Hematopoietic multipotent progenitor cell treated with erythropoietin and hydrocortisone succinate and interleukin-3 and kit ligand, for 8 days (in vitro differentiated cells): ENCODE measurements around the gene CLEC6A.
"Not testable (repeated sequence)": the region's sequence is repeated elsewhere in the genome, so short reads cannot be mapped to it uniquely, and the experiment has no call there.

ENCODE experiments used
- DNase-seq: peaks from one replicate; pipeline ENCODE4 v3.0.0-alpha.2; 2015

CLEC6A gene

DNA sequence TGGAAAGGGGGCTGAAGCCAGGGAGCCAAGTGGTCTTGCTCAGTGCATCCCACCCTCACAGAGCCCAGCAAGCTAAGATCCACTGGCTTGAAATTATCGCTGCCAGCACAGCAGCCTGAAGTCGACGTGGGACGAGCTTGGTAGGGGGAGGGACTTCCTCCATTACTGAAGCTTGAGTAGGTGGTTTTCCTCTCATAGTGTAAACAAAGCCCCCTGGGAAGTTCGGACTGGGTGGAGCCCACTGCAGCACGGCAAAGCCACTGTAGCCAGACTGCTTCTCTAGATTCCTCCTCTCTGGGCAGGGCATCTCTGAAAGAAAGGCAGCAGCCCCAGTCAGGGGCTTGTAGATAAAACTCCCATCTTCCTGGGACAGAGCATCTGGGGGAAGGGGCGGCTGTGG is 40.3 kb downstream of the CLEC6A start:
- not testable (repeated sequence) for DNase-seq

DNA sequence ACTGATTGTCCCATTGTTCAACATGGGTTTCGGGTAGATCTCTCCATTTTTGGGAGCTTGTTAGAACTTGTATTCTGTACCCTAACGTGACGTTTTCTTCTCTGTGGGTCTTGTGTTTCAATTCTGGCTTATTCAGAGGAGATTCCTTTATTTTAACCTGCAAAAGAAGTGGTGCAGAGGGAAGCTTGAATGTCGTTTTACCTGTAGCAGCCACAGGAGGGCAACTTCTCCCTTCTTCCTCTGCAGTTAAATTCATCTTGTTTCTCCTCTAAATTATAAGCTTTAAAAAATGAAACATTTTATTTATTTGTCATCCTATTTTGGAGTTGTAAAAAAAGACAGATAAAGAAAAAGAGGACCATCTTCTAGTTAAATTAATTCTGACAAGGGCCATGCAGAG is 43.9 kb downstream of the CLEC6A start:
- DNase-seq: no peak

DNA sequence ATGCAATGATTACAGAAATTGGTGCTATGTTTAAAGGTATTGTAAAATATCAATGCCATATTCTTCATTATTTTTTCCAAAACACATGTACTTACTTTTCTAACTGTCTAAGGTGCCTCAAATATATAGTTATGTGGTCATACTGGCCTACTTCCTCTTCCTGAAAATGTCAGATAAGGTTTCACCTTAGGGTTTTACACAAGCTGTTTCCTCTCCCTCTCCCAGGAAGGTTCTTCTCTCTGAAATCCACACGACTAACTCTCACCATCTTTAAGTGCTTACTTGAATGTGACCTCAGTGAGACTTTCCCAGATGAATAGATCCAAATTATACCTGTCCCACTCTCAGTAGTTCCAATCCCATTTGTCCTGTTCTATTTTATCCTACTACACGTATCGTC is 46.0 kb downstream of the CLEC6A start:
- DNase-seq: no peak

DNA sequence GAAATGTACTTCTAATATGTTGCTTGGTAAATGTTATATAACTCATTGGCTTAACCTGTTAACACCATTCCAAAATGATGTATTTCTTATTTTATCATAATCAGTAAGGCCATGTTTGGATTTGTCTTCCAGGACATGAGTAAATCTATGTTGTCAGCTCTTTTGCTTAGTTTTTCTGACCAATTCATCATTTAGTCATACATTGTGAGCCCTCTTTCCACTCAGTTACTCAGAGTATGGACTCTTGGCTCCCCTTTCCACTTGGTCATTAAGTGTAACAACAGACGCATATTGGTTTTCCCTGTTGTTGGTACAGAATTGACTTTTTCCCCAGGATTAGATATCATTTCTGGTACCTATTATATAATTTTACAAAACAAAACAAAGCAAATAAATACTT is 48.6 kb downstream of the CLEC6A start:
- no peak for DNase-seq

DNA sequence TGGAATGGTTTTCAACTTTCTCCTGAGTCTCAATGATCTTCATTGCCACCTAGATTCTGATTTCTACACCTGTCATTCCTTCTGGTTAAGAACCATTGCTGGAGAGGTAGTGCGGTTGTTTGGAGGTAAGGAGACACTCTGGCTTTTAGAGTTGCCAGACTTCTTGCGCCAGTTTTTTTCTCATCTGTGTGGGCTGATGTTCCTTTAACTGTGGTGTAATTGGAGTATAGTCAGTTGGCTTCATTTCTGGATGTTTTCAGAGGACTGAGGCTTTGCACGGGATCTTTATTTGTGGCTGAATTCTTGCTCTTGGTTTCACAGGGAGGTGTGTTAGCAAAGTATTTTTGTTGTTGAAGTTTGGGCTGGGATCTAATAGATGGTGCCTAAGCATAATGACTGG is 51.8 kb downstream of the CLEC6A start:
- DNase-seq: no peak

DNA sequence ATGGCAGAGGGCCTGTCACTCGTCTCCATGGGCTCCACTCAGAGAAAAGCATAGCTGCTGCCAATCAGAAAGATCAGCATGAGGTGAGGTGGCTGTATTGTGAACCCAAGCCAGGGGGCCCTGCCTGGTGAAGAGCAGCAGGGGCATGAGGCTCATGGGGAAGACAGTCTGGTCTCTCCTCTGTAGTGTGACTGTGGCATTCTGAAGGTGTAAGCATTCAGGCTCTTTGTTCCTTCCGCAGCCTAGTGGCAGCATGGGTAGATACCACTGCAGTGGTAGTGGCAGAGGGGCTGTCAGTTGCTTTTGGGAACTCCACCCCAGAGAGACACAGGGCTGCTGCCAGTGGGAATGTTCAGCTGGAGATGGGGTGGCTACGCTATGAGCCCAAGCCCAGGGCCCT is 52.5 kb downstream of the CLEC6A start:
- DNase-seq: no peak

DNA sequence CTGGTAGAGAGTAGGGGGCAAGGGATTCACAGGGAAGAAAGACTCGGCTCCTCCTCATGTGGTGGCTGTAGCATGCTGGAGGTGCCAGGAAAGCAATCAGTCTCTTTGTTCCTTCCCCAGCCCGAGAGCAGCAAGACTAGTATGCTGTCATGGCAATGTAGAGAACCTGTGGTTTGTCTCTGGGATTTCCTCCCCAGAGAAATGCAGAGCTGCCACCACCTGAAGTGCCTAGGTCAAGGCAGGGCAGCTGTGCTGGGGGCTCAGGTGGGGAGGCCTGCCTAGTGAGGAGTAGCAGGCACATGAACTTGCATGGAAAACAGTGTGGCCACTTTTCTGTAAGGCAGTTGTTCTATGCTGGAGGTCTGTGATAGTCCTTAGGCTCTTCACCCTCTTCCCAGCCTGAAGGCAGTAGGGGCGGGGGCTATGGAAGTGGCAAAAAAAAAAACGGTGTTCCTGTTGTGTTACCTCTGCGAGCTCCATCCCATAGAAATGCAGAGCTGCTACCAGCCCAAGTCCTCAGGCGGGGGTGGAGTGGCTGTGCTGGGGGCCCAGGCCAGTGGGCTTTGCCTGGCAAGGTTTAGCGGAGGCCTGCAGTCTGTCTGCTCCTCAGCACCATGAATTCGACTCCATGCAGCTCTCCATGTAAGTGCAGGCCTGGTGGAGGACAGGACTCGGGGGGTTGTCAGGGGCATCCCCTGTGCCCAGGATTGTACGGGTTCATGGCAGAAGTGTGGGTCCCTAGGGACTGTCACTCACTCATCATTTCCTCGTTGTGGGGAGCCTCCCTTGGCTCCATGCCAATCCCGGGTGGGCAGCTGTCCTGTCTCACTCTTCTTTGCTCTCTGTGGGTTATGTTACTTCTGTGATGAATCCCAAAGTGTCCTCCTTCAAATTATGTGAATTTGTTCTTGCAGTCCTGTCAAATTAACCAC is 53.4 kb downstream of the CLEC6A start:
- no peak for DNase-seq

DNA sequence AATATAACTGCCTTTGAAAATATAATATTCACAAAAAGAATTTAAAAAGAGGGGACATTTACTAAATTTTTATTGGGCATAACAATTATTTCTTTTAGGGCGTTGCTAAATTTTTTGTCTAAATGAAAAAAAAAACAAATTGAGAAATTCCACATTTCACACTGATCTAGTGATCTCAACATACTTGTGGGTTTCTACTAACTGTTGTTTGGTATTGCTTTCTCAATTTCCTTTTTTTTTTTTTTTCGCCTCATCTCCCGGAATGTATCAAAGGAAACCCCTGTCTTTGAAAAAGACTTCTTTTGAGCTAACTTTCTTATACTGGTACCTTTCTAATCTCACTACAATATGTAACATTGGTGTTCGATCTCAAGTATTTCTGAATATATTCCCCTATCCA is 57.5 kb downstream of the CLEC6A start, which contains the start of gene CLEC4D:
Gene CLEC4D (plus strand): TSS at position 248 of the 400 bp plus-strand sequence. CDS start 230 bp downstream, outside the sequence.
- no peak for DNase-seq

DNA sequence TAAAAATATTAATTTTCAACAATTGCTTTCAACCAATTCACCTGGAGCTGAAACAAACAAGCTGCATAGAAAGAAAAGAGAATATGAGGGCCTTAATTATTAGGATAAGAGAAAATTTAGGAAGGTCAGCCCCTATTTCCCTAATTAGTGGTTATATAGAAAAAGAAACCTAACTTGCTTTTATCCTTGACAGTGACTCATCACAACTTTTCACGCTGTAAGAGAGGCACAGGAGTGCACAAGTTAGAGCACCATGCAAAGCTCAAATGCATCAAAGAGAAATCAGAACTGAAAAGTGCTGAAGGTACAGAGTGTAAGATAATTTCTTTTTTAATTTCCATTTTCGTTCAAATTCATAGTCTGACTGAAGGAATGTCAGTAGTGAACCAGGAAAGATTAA is 62.2 kb downstream of the CLEC6A start:
- DNase-seq: no peak

DNA sequence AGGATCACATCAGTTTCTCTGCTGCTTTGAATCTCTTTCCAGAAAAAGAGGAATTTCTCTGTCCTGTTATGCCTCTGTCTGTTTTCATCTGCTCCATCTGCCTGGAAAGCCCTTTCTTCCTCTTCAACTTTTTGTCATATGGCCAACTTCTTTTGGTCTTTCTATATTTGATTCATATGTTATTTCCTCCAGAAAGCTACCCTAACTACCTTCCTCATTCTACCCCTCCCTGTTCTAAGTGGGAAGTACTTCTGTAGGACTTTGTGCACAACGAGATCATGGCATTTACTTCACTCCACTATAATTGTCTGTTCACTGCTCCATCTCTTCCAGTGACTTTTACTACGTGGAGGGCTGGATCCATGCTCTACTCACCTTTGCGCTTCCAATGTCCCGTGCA is 63.4 kb downstream of the CLEC6A start:
- no peak for DNase-seq

DNA sequence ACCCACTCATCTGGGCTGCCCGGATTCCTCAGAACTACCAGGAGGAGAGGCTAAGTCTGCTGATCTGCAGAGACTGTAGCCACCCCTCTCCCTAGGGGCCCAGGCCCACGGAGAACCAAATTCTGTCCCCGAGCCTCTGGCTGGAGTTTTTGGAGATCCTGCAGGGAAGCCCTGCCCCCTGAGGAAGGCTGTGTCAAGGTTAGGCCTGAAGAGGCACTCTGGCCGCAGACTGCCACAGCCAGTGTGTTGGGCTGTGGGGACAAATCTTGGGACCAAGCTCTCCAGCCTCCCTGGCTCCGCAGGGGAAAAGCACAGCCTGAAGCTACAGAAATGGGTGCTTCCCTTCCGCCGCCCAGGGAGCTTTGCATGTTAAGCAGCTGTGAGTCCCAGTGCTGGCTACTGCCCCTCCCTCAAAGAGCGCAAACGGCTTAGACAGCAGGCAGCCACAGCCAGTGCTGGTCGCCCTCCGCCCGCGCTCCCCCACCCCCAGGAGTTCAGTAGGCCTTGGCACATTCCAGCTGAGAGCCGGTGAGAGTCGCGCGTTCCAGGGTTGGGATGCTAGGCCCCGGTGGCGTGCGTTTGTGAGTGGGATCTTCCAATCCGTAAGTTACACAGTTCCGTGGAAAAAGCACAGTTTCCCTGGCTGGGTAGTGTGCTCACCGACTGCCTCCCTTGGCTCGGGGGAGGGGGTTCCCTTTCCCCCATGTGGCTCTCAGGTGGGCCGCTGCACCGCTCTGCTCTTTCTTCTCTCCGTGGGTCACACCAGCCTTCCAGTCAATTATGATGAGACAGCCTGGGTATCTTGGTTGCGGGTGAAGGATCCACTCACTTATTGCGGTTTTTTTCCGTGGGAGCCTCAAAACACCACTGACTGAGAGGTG is 71.7 kb downstream of the CLEC6A start:
- no peak for DNase-seq
